ENCODE data around the gene ACMSD. TPM values are rescaled to one million over a fixed set of nuclear protein-coding genes. Genes with fewer than 3 reads are reported as not detected.

The ACMSD gene
- polyA plus RNA-seq (2012; rRNA removed), result not detected in 2 replicates
- not detected in 2 replicates for polyA plus RNA-seq (2012; cell fraction: cytosol; rRNA removed)
- polyA plus RNA-seq (2012; cell fraction: nucleus; rRNA removed), result not detected in 2 replicates

DNA sequence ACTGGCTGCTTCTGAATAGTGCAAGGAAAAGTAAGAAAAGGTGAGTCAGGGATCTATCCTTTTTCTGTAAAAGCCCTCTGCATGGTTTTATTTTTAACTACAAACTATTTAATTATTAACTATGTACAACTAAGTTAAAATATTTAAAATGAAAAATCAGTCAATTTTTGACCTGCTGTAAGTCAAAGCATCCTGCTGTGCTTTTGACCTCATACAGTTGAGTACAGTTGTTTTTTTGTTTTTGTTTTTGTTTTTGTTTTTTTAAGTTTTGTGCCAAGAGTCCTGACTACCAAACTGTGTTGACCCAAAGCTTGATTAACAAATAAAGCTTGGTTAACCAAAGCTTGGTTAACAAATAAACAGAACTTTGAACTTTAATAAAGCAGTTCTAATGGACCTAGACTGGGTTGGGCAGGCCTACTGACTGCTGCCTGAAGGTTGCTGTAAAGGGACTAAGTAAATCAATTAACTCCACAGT, at the start of gene ACMSD:
Gene ACMSD, plus strand, starts transcription at position 474 of the 478 bp plus-strand sequence. CDS start 67 bp downstream, outside the sequence.
- Histone ChIP-seq H4K20me1 (ENCODE audit: insufficient read depth) (no peaks in the 10 kb centered on the region), H3K4me2 (0 out of 2 replicates have a peak within 1 kb of the TSS, but pooled peaks have one; percentile 24), H3F3A (replicated peaks; ENCODE audit: insufficient read depth) (no peaks in the 10 kb centered on the region), H3K36me3 (replicated peaks in 1 of 2; ENCODE audit: control insufficient read depth in 1 of 2, insufficient read depth in 2 of 2, low read length in 1 of 2) (no peaks in the 10 kb centered on the region), H3K27me3 (ENCODE audit: insufficient read depth) (no peaks in the 10 kb centered on the region), H3K9ac (no peak within 1 kb of the TSS), H2AFZ (ENCODE audit: low read depth) (no peak within 1 kb of the TSS), H3K9me2 (no peaks in the 10 kb centered on the region), H3K79me2 (ENCODE audit: insufficient read depth) (no peaks in the 10 kb centered on the region), H3K4me3 (ENCODE audit: low read depth in 2 of 2, low read length in 1 of 2) (no peak within 1 kb of the TSS), H3K4me1 (ENCODE audit: control insufficient read depth in 1 of 2, insufficient read depth in 2 of 2, low read depth in 1 of 2, low read length in 1 of 2) (no peaks in the 10 kb centered on the region), H3K27ac (ENCODE audit: low read depth in 2 of 2, low read length in 1 of 2) (peak within 1 kb of the TSS in 1 of 2 experiments; percentile 41; a peak in 2 of 4 replicates), H3K9me3 (no peaks in the 10 kb centered on the region)
- no peak for TF ChIP-seq NRF1 (IDR thresholded peaks at IDR 0.05; ENCODE audit: low read depth, low read length)
- no peak for TF ChIP-seq POLR2AphosphoS5 (IDR thresholded peaks at IDR 0.05; ENCODE audit: low read depth, low read length)
- ChIA-PET POLR2A (no interaction called here), CTCF (no interaction called here)
- no peak for DNase-seq

DNA sequence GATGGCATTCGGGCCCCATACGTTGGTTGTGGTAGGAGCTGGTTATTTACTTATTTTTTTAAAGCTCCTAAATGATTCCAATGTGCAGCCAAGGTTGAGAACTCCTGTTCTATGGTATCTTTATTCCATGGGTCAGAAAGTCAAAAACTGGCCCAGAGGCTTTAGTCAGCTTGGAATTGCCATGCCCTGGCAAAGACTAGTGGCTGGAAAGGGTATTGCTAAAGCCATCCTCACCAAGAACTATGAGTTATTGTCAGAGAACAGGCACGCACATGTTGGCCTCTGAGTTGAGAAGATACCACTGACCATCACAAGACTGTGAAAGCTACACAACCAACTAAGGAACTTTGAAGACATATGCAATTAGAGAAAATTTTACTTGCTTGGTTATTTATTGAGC, 47.9 kb upstream of the ACMSD start:
- TF ChIP-seq RCOR1 (IDR thresholded peaks at IDR 0.05; ENCODE audit: low read length) (no peak), CTCF (IDR thresholded peaks at IDR 0.05) (0 out of 2 replicates have a peak, but pooled peaks have one; percentile 21)
- no peaks in the 10 kb centered on the region for H3K79me2 ChIP-seq (ENCODE audit: insufficient read depth)
- ChIA-PET POLR2A (no interaction called here), CTCF (interaction anchor here (1.1 to 1.5 kb wide), 3 partner anchors 8 to 330 kb away, joined by 3 to 5 read pairs (median 4); no protein-coding TSS in a partner anchor)
- no peak overlapping the region for H3K4me2 ChIP-seq
- no peaks in the 10 kb centered on the region for H4K20me1 ChIP-seq (ENCODE audit: insufficient read depth)
- H3K9me3 ChIP-seq, result no peaks in the 10 kb centered on the region
- 30% methylated on average over 3 of the region's 3 CpGs for WGBS (ENCODE audit: low lambda C conversion rate)
- no peaks in the 10 kb centered on the region for H3K36me3 ChIP-seq (replicated peaks in 1 of 2; ENCODE audit: control insufficient read depth in 1 of 2, insufficient read depth in 2 of 2, low read length in 1 of 2)
- no peak overlapping the region for H3K9ac ChIP-seq
- H3K27ac ChIP-seq (ENCODE audit: low read depth in 2 of 2, low read length in 1 of 2), result no peak overlapping the region
- H3F3A ChIP-seq (replicated peaks; ENCODE audit: insufficient read depth), result no peaks in the 10 kb centered on the region
- no peak overlapping the region for H2AFZ ChIP-seq (ENCODE audit: low read depth)
- H3K27me3 ChIP-seq (ENCODE audit: insufficient read depth), result no peaks in the 10 kb centered on the region
- H3K4me3 ChIP-seq (ENCODE audit: low read depth in 2 of 2, low read length in 1 of 2), result no peak overlapping the region
- DNase-seq, result no peak
- H3K9me2 ChIP-seq, result no peaks in the 10 kb centered on the region
- H3K4me1 ChIP-seq (ENCODE audit: control insufficient read depth in 1 of 2, insufficient read depth in 2 of 2, low read depth in 1 of 2, low read length in 1 of 2), result no peaks in the 10 kb centered on the region

- no peaks in the 10 kb centered on the region for H3K27me3 ChIP-seq (ENCODE audit: insufficient read depth)
- H3K36me3 ChIP-seq (replicated peaks in 1 of 2; ENCODE audit: control insufficient read depth in 1 of 2, insufficient read depth in 2 of 2, low read length in 1 of 2), result no peaks in the 10 kb centered on the region
- H3F3A ChIP-seq (replicated peaks; ENCODE audit: insufficient read depth), result no peaks in the 10 kb centered on the region
- H3K79me2 ChIP-seq (ENCODE audit: insufficient read depth), result no peaks in the 10 kb centered on the region
- ChIA-PET POLR2A (no interaction called here), CTCF (no interaction called here)
- H3K4me1 ChIP-seq (ENCODE audit: control insufficient read depth in 1 of 2, insufficient read depth in 2 of 2, low read depth in 1 of 2, low read length in 1 of 2), result no peaks in the 10 kb centered on the region
- H3K9ac ChIP-seq, result no peak overlapping the region
- no peaks in the 10 kb centered on the region for H4K20me1 ChIP-seq (ENCODE audit: insufficient read depth)
- no peaks in the 10 kb centered on the region for H3K9me2 ChIP-seq
- 10% methylated on average over 2 of the region's 3 CpGs for WGBS (ENCODE audit: low lambda C conversion rate)
- H3K9me3 ChIP-seq, result no peaks in the 10 kb centered on the region
- no peak overlapping the region for H3K4me3 ChIP-seq (ENCODE audit: low read depth in 2 of 2, low read length in 1 of 2)
- H2AFZ ChIP-seq (ENCODE audit: low read depth), result no peak overlapping the region
- H3K4me2 ChIP-seq, result no peak overlapping the region
- no peak overlapping the region for H3K27ac ChIP-seq (ENCODE audit: low read depth in 2 of 2, low read length in 1 of 2)
- no peak for DNase-seq
- TF ChIP-seq FOSL2 (IDR thresholded peaks at IDR 0.05; ENCODE audit: borderline replicate concordance, low read depth) (no peak), GABPA (IDR thresholded peaks at IDR 0.05; ENCODE audit: low read depth) (no peak), ZBTB33 (IDR thresholded peaks at IDR 0.05; ENCODE audit: borderline replicate concordance, low read depth) (no peak), TEAD4 (IDR thresholded peaks at IDR 0.05; ENCODE audit: borderline replicate concordance, insufficient read depth) (no peak), CHD2 (IDR thresholded peaks at IDR 0.05; ENCODE audit: low read length, partially characterized antibody) (no peak), FOXJ3 (CRISPR knock-in tag; IDR thresholded peaks at IDR 0.05) (no peak), RAD21 (IDR thresholded peaks at IDR 0.05; ENCODE audit: low read length) (no peak), NFIC (IDR thresholded peaks at IDR 0.05; ENCODE audit: borderline replicate concordance) (no peak), JUND (IDR thresholded peaks at IDR 0.05) (no peak), SMC3 (IDR thresholded peaks at IDR 0.05; ENCODE audit: low read depth, low read length) (no peak), GATA2 (CRISPR knock-in tag; IDR thresholded peaks at IDR 0.05) (no peak)
- TF ChIP-seq, protein P1, sequence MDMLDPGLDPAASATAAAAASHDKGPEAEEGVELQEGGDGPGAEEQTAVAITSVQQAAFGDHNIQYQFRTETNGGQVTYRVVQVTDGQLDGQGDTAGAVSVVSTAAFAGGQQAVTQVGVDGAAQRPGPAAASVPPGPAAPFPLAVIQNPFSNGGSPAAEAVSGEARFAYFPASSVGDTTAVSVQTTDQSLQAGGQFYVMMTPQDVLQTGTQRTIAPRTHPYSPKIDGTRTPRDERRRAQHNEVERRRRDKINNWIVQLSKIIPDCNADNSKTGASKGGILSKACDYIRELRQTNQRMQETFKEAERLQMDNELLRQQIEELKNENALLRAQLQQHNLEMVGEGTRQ (IDR thresholded peaks at IDR 0.05; ENCODE audit: borderline replicate concordance, low read depth, low read length), result no peak
- TF ChIP-seq, protein P2, sequence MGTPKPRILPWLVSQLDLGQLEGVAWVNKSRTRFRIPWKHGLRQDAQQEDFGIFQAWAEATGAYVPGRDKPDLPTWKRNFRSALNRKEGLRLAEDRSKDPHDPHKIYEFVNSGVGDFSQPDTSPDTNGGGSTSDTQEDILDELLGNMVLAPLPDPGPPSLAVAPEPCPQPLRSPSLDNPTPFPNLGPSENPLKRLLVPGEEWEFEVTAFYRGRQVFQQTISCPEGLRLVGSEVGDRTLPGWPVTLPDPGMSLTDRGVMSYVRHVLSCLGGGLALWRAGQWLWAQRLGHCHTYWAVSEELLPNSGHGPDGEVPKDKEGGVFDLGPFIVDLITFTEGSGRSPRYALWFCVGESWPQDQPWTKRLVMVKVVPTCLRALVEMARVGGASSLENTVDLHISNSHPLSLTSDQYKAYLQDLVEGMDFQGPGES (IDR thresholded peaks at IDR 0.05; ENCODE audit: low read depth, low read length), result no peak
Measured at GRCh38 chr2:134791616-134792015, 46.8 kb upstream of the ACMSD start.
